HG03196 (cell line): ENCODE data around the gene USP53.
"Not testable (repeated sequence)": the region's sequence is repeated elsewhere in the genome, so short reads cannot be mapped to it uniquely, and the experiment has no call there.

ENCODE experiments used
- ATAC-seq: cut with Tn5 transposase; IDR thresholded peaks from one replicate; pipeline ENCODE4 v1.9.1; 2021; ENCODE audit not compliant: unreplicated experiment

The USP53 gene

DNA sequence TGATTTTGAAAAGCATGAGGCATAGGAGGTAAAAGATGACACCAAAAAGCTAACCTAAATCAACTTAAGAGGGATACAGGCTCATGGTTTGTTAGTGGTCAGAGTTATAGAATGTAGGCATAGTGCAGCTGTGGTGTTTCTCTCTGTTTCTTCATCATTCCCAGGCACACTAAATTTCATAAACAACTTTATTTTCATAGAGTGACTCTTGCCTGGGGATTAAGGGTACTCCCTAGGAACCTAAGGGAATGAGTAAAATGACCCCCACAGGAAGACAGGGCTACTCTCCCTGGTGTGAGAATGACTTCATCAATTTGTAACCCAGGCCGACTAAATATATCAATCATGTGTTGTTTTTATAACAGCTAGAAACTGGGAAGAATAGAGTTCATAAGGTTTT, 98.3 kb downstream of the USP53 start:
- no peak for ATAC-seq

DNA sequence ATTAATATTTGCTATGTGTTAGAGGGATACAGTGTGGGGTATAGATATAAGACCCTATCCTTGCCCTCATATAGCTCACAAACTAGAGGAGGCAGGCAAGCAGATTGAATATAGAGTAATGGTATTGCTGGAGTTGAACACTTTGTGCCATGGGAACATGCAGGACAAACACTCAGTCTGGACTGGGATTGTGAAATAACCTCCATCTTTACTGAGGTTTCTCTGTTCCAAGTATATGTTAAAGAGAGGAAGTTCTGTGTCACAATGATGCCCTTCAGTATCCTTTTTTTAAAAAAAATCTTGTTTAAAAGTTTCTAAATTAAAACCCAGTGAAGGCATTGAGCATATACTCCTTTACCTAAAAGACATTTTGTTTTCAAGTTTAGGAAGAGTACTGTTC, 100.7 kb downstream of the USP53 start:
- ATAC-seq, result no peak

DNA sequence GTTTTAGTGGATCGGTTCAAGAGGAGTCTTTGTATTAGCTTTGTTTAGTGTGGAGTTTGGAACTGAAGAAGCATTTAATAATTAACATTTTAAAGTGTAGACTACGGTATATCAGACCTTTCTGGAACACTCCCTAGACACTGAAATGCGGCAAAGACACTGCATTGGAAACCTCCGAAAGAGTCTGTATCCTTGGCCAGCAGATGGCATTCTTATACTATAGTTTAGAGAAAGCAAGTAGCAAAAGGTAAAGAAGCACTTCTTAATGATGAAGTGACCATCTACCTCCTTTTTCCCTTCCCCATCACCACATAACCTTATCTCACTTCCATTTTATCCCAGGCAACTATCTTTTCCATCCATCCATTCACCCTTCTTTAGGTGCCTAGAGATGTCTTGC, 101.8 kb downstream of the USP53 start:
- ATAC-seq, result no peak

DNA sequence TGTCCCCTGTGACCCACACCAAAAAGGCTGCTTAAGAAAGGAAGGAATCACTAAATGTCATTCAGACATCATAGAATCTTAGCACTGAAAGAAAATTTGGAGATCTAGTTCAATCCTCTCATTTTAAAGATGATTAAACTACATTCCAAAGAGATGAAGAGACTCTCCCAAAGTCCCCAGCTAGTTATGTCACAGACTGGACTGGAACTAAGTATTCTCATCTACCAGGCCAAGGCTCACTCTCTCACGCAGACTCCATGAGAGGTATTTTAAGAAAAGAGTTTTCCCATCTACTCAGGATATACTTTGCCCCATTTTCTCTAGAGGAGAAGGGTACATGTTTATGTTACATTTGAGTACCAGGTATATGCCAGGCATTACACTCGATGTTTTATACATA, 102.5 kb downstream of the USP53 start:
- ATAC-seq, result no peak

DNA sequence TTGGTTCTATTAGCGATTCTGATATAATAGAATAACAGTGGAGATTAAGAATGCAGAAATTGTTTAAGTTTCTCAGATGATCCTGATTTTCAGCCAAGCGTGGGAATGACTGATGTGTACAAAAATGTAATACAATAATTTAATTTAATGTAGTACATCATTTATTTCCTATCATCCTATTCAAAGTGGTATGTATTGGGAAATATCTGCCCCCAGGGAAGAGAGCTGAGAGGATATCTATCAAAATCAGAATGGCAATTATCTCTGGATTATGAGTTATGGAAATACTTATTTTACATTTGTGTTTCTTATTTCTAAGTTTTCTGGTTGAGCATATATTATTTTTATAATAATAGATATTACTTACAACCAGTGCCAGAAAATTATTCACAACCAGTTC, 105.5 kb downstream of the USP53 start:
- no peak for ATAC-seq

DNA sequence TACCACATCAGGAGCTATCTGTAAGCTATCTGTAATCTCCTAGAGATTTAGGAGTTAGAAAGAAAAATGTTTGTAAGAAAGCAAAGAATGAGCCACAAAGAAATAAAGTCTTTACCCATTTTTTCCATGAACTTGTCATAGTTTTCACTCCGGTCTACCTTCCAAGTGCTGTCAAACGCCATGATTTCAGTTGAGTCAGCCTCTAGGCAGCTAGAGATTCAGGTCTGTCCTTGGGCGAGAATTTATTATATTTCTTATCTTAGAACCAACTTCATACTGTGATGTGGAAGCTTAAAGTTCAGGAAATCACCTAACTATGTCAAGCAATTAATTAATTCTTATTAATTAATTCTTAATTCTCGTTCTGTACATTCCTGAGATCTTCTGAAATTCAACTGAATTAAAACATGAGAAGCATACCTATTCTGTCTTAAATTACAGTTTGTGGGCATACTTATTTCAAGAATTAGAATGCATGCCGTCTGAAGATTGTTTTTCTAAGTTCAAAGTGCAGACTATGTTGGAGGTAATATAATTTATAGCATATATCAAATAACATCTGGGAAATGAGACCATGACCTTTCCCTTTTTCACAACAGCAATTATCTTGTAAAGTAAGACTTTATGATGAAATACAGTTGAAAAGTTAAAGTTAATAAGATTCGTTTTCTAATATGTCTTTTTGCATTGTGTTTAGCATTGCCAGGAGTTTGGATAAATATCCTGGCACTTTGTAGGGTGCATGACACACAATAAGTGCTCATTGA, 109.6 kb downstream of the USP53 start, which contains the start of gene FABP2:
Gene FABP2 (minus strand): TSS at position 218 of the 767 bp plus-strand sequence. CDS start 36 bp downstream, at position 182.
- no peak for ATAC-seq

DNA sequence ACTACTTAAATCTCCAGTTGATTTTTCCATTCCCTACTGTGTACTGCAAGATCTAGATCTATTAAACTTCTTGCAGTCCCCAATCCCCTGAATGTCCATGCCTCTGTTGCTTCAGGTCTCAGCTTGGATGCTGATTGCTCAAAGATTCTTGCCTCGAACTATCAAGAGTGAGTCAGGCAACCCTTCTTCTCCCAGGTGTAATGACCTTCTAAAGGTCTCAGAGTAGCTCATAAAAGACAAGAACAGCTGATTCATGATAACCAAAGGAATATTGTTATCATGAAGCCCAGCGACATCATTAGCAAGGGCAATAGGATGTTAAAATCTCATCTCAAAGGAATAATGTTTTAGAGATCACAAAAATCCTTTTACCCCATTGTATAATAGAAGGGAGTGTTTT, 116.2 kb downstream of the USP53 start:
- ATAC-seq, result no peak

DNA sequence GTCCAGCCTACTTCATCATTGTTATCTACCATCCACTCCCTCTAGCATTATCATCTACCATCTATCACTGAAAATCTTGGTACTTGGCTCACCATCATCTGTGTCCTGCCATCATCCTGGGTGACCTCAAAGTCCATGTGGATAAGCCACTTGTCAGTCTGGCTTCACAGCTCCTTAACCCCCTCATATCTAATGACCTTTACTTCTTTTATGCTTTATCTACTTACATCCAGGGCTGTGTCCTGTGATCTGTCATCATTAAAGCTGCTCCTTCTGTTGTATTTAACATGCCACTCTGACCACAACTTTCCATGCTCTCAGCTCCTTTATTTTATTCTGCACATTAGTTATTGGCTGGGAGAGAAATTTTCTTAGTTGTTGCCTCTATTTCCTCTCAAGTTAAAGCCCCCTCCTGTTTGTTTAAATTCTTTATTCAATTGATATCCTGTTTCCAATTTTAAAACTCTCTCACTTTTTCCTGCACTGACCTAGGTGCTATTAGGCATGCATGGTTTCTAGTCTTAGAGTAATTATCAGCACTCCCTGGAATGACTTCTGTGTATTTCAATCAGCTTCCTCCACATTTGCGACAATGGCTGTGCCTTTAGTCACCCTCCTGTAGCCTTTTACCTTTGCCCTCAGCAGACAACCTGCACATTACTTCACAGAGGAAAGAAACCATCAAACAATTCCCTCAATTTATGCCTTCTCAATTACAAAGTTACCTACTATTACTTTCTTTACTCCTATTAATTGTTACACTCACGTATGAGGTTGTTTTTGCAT, 117.5 kb downstream of the USP53 start:
- no peak for ATAC-seq

DNA sequence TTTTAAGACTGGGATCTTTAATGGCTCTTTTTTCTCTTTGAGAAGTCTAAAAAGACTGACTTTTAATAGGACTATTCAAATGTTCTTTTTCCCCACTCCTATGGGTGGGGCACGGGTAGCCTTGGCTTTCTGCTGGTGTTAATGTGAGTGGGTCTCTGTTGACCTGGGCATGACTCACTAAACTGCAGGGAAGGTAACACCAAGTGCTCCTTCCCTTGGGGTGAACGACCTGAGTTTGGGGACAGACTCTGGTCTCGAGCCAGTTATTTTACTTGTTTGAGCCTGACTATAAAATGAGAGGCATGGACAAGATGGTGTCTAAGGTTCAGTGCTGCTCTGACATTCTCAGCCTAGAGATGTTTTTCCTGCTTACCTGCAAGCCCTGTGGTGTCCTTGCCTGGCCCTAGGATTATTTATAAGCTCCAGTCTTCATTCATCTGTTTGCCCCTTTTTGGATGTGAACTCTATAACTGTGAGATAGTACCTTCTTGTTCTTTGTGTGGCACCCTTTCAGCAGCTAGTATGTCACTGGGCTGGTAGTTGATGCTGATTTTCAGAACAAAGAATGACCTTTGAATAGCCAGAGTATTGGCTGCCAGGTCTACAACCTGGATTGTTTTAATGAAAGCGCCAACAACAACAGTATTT, 123.9 kb downstream of the USP53 start:
- ATAC-seq, result not testable (repeated sequence)

DNA sequence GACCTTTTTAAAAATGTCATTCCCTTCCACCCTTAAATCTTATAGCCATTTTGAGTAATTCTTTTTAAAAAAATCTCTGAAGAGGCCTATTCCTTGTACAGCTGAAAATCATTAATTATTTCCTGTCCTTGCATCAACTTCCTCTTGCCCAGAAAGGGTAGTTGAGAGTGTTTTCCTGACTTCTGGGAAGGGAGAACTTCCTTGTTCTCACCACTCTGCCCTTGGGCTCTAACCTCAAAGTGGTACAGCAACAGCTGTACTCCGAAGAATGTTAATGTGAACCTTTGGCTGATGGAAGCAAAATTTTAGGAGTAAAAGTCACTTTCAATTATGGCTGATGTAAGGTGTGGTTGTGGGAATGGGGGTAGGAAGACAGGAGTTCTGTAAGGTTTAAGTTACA, 124.5 kb downstream of the USP53 start:
- no peak for ATAC-seq

DNA sequence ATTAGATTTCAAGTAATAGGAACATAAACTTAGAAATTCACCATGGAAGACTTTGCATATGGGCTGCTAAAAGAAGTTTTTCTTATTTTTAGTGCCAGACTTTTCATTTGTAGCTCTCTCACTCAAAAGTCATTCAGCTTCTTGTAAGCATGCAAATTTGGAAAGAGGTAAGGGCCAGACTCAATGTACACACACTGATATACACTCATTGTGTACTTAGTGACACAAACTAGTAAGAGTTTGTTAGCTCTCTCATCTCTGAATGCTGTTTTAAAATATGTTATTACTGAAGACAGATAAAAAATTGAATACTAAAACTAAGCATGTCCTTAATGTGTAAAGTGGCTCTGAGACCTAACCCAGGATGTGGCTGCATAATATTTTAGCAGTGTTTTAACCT, 127.4 kb downstream of the USP53 start:
- not testable (repeated sequence) for ATAC-seq

DNA sequence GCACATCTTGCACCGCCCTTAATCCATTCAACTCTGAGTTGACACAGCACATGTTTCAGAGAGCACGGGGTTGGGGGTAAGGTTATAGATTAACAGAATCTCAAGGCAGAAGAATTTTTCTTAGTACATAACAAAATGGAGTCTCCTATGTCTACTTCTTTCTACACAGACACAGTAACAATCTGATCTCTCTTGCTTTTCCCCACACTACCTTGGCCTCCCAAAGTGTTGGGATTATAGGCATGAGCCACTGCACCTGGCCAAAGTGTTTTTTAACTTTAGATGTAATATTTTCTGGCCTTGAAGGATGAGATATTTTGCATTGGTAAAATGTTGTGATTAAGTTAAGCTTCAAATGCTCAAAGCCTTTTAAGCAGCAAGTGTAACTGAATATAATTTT, 130.8 kb downstream of the USP53 start:
- not testable (repeated sequence) for ATAC-seq
